HG03565 (cell line): ENCODE measurements around the gene CD300LG.
"Not testable (repeated sequence)": the region's sequence is repeated elsewhere in the genome, so short reads cannot be mapped to it uniquely, and the experiment has no call there.

ENCODE experiments used
- ATAC-seq: cut with Tn5 transposase; IDR thresholded peaks from one replicate; pipeline ENCODE4 v1.9.1; 2021; ENCODE audit warnings: mild to moderate bottlenecking, moderate library complexity; ENCODE audit not compliant: unreplicated experiment

Gene CD300LG, protein sequence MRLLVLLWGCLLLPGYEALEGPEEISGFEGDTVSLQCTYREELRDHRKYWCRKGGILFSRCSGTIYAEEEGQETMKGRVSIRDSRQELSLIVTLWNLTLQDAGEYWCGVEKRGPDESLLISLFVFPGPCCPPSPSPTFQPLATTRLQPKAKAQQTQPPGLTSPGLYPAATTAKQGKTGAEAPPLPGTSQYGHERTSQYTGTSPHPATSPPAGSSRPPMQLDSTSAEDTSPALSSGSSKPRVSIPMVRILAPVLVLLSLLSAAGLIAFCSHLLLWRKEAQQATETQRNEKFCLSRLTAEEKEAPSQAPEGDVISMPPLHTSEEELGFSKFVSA

GRCh38 chr17:43846963-43847371 is at the start of gene CD300LG:
CD300LG (plus strand) TSS chr17:43847176; CDS start chr17:43847217, 41 bp downstream.
- no peak for ATAC-seq

- ATAC-seq, result not testable (repeated sequence)
These were observed 49.0 kb upstream of the CD300LG start for GRCh38 chr17:43798024-43798423.

GRCh38 chr17:43799047-43799446 is 47.9 kb upstream of the CD300LG start:
- no peak for ATAC-seq

- no peak for ATAC-seq
These were observed 46.2 kb upstream of the CD300LG start for GRCh38 chr17:43800736-43801135.

DNA sequence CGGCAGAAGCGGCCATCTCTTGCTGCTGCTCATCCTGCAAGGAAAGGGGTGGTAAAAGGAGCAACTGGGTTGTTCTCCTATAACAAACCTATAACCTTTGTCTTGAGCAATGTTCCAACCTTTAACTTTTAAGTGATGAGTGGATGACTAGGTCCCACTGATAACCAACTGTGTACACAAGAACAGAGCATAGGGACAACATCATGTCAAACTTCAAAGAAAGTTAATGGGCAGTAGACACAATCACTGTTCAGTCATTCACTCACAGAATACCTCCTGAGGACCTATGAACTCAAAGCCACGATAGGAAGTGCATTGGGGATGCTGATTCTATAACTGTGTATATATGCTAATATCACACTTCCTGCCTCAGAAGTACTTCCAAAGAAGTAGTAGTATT is 45.1 kb upstream of the CD300LG start:
- no peak for ATAC-seq

- ATAC-seq, result no peak
These were observed 43.2 kb upstream of the CD300LG start for GRCh38 chr17:43803758-43804157.

DNA sequence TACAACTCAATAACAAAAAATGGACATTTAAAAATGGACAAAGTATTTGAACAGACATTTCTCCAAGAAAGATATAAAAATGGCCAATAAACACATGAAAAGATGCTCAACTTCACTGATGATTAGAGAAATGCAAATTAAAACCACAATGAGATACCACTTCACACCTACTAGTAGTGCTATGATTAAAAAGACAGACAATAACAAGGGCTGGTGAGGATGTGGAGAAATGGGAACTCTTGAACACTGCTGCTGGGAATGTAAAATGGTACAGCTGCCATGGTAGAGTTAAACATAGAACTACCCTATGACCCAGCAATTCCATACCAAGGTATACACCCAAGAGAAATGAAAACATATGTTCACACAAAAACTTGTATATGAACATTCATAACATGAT is 41.9 kb upstream of the CD300LG start:
- ATAC-seq, result no peak

GRCh38 chr17:43808076-43808475 is 38.9 kb upstream of the CD300LG start:
- no peak for ATAC-seq

DNA sequence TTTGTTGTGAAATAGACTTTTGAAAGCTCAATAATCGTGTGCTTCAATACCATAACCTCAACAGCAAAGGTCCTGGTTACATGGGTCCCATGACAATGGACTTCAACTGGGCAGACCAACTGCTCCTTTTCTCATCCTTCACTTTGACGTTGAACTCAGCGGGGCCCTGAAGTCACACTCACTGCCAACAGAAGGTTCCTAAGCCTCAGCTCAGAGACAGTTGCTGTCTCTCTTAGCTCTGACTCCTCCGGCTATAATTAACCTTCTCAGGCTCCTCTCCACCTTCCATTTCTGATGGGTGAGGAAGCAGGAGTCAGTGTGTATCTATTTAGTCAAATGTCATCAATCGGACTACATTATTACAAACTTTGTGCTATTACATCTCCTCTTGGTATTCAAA is 37.9 kb upstream of the CD300LG start:
- no peak for ATAC-seq

- ATAC-seq, result no peak
These were observed 36.7 kb upstream of the CD300LG start for GRCh38 chr17:43810226-43810715.

- no peak for ATAC-seq
These were observed 36.2 kb upstream of the CD300LG start for GRCh38 chr17:43810823-43811222.

GRCh38 chr17:43812396-43813265 is 34.3 kb upstream of the CD300LG start:
- ATAC-seq, result no peak

GRCh38 chr17:43813386-43813785 is 33.6 kb upstream of the CD300LG start:
- no peak for ATAC-seq

DNA sequence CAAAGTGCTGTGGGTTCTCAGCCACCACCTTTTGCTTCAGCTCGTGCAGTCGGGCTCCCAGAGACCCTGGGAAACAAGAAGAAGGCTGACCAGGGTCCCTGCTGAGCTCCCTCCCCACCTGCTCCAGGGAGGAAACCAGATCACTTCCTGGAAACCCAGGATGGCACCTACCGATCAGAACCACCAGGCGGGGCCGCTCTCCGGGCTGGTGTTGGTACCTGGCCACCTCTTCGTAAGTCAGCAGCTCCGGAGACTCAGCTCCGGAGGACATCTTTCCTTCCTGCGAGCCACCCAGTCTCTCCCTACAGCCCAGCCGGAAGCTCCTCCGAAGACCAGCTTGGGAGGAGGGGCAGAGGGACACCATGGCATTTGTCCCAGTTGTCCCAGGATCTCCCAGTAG is 33.0 kb upstream of the CD300LG start:
- no peak for ATAC-seq

- ATAC-seq, result no peak
These were observed 32.3 kb upstream of the CD300LG start for GRCh38 chr17:43814714-43815113.

- ATAC-seq, result no peak
These were observed 30.3 kb upstream of the CD300LG start for GRCh38 chr17:43816336-43817320.

- no peak for ATAC-seq
These were observed 29.1 kb upstream of the CD300LG start for GRCh38 chr17:43817826-43818225.

DNA sequence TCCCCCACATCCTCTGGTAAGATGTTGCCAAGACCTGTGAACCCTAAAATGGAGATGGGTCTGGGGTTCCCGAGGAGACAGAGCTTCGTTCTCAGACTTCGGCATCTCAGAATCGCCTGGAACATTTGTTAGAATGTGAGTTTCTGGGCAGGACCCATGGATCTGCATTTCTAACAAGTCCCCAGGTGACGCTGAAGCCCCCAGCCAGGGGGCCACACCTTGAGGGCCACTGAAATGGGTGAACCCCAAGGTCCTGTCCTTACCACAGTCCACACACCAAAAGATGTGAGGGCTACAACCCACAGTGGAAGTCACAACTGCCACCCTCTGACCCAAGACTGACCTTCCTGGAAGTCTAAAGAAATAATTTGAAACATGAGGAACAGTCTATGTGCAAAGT is 28.0 kb upstream of the CD300LG start:
- ATAC-seq, result no peak

GRCh38 chr17:43820759-43821158 is 26.2 kb upstream of the CD300LG start:
- ATAC-seq, result no peak

DNA sequence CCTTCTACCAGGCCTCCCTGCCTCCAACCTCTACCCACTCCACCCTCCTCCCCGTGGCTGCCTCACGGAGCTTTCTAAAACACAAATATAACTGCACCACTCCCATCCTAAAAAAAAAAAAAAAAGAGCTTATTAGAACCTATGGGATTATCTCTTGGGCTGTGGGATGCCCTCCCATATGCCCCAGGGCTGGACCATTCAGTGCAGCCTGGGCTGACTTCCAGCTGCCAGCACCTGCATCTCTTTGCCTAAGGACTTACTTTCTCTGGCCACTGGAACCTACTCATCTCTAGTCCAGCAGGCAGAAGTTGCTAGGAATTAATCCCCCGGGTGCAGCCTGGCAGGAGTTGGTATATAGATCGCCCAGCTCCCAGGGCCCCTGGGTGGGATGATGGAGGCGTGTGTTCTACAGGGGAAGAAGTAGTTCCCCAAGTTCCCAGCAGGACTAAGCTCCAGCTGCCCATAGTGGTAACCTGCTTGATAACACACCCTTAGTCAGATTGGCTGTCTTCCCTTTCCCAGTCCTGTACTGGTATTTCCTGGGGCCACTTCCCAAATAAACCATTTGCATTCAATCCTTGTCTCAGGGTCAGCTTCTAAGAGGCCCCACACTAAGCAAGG is 24.3 kb upstream of the CD300LG start:
- no peak for ATAC-seq
